ENCODE data around the gene AQP5. TPM values are rescaled to one million over a fixed set of nuclear protein-coding genes. Genes with fewer than 3 reads are reported as not detected.

Gene AQP5
- total RNA-seq, 3 donors from 2014 or later (not counting 1 experiment from before 2014, with no cell fraction given): not detected

DNA sequence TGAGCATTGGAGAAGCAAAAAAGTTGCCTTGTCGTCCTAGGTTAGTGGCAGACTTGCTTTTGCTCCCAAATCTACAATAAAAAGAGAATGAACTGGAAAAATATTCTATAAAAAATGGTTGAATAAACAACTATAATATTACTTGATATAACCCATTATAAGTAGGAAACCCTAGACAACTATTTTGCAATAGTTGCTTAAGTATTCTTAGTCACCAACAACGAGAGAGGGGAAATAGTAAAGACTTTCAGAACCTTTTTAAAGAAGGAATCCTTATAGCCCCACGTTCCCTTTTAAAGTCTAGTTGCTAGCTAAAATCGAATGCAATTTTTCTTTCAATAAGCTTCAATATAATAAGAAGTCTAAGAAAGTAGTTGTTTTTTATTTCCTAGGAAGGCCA is 28.6 kb downstream of the AQP5 start:
- Histone ChIP-seq H3K9me3 (ENCODE audit: control insufficient read depth, insufficient read depth, low read length) (no peaks in the 10 kb centered on the region), H3K36me3 (ENCODE audit: control insufficient read depth, insufficient read depth, low read length) (peaks cover 21% of the 10 kb centered on the region), H3K27ac (ENCODE audit: low read length) (no peak overlapping the region), H3K27me3 (ENCODE audit: control insufficient read depth, insufficient read depth, low read length) (no peaks in the 10 kb centered on the region), H3K4me1 (ENCODE audit: control insufficient read depth, insufficient read depth, low read length) (no peaks in the 10 kb centered on the region), H3K4me3 (ENCODE audit: low read length) (no peak overlapping the region)
- no CpG with 5 or more reads among the region's 4 CpGs for WGBS (ENCODE audit: insufficient coverage)
- no peak for ATAC-seq
- no peak overlapping the region for H3K27ac Mint-ChIP-seq
- no peaks in the 10 kb centered on the region for H3K4me1 Mint-ChIP-seq
- no peaks in the 10 kb centered on the region for H3K27me3 Mint-ChIP-seq (ENCODE audit: low read depth in 2 of 2)
- H3K36me3 Mint-ChIP-seq: no peaks in the 10 kb centered on the region
- no peak for DNase-seq
- H3K9me3 Mint-ChIP-seq: no peaks in the 10 kb centered on the region
- H3K4me3 Mint-ChIP-seq: no peak overlapping the region
- intact Hi-C loops (cut with micrococcal nuclease): no loop called here
- TF ChIP-seq, protein P1, sequence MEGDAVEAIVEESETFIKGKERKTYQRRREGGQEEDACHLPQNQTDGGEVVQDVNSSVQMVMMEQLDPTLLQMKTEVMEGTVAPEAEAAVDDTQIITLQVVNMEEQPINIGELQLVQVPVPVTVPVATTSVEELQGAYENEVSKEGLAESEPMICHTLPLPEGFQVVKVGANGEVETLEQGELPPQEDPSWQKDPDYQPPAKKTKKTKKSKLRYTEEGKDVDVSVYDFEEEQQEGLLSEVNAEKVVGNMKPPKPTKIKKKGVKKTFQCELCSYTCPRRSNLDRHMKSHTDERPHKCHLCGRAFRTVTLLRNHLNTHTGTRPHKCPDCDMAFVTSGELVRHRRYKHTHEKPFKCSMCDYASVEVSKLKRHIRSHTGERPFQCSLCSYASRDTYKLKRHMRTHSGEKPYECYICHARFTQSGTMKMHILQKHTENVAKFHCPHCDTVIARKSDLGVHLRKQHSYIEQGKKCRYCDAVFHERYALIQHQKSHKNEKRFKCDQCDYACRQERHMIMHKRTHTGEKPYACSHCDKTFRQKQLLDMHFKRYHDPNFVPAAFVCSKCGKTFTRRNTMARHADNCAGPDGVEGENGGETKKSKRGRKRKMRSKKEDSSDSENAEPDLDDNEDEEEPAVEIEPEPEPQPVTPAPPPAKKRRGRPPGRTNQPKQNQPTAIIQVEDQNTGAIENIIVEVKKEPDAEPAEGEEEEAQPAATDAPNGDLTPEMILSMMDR (IDR thresholded peaks at IDR 0.05): no peak

- H3K36me3 ChIP-seq (ENCODE audit: control insufficient read depth, insufficient read depth, low read length): peaks cover 23% of the 10 kb centered on the region
- Mint-ChIP-seq H3K36me3 (no peaks in the 10 kb centered on the region), H3K9me3 (no peaks in the 10 kb centered on the region), H3K27ac (no peak overlapping the region), H3K4me1 (no peaks in the 10 kb centered on the region), H3K27me3 (ENCODE audit: low read depth in 2 of 2) (no peaks in the 10 kb centered on the region), H3K4me3 (no peak overlapping the region)
- DNase-seq (no peak), ATAC-seq (no peak)
- H3K27me3 ChIP-seq (ENCODE audit: control insufficient read depth, insufficient read depth, low read length): no peaks in the 10 kb centered on the region
- intact Hi-C loops (cut with micrococcal nuclease): no loop called here
- H3K9me3 ChIP-seq (ENCODE audit: control insufficient read depth, insufficient read depth, low read length): no peaks in the 10 kb centered on the region
- no peak overlapping the region for H3K4me3 ChIP-seq (ENCODE audit: low read length)
- no peak overlapping the region for H3K27ac ChIP-seq (ENCODE audit: low read length)
- no peaks in the 10 kb centered on the region for H3K4me1 ChIP-seq (ENCODE audit: control insufficient read depth, insufficient read depth, low read length)
- TF ChIP-seq, protein P1 (IDR thresholded peaks at IDR 0.05): no peak
- WGBS (ENCODE audit: insufficient coverage): 100% methylated on average over 2 of the region's 2 CpGs
Measured at GRCh38 chr12:49998453-49998852, 36.8 kb downstream of the AQP5 start.

- Mint-ChIP-seq H3K9me3 (no peaks in the 10 kb centered on the region), H3K27ac (no peak overlapping the region), H3K36me3 (peaks cover 6% of the 10 kb centered on the region), H3K27me3 (ENCODE audit: low read depth in 2 of 2) (no peaks in the 10 kb centered on the region), H3K4me1 (peaks cover 0 to 5% of the 10 kb centered on the region in 2 donors), H3K4me3 (no peak overlapping the region)
- ATAC-seq (no peak), DNase-seq (no peak)
- TF ChIP-seq, protein P1 (IDR thresholded peaks at IDR 0.05): no peak
- H3K36me3 ChIP-seq (ENCODE audit: control insufficient read depth, insufficient read depth, low read length): peaks cover 29% of the 10 kb centered on the region
- no peaks in the 10 kb centered on the region for H3K9me3 ChIP-seq (ENCODE audit: control insufficient read depth, insufficient read depth, low read length)
- H3K4me1 ChIP-seq (ENCODE audit: control insufficient read depth, insufficient read depth, low read length): no peaks in the 10 kb centered on the region
- no peak overlapping the region for H3K27ac ChIP-seq (ENCODE audit: low read length)
- intact Hi-C loops (cut with micrococcal nuclease): no loop called here
- no peaks in the 10 kb centered on the region for H3K27me3 ChIP-seq (ENCODE audit: control insufficient read depth, insufficient read depth, low read length)
- 100% methylated on average over 1 of the region's 2 CpGs for WGBS (ENCODE audit: insufficient coverage)
- H3K4me3 ChIP-seq (ENCODE audit: low read length): no peak overlapping the region
Measured at GRCh38 chr12:50003595-50003994, 41.9 kb downstream of the AQP5 start.

DNA sequence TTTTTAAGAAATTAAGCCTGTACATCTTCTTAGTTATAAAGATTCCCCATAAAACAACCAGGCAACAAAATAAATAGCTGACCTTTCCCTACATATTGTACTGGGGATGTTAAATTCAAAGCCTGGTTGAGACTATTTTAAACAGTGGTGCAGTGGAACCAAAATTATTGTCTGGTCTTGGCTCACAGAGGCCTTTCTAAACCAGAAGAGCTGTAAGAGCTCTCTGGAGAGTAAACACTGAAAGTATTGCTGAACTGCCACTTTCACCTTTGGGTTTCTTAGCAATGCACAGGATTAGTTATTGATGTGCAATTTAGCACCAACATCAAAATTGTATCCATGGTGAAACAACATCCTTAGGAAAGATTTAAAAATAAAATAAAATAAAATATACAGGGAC is 43.0 kb downstream of the AQP5 start:
- H3K27me3 ChIP-seq (ENCODE audit: control insufficient read depth, insufficient read depth, low read length): no peaks in the 10 kb centered on the region
- no peak for DNase-seq
- intact Hi-C loops (cut with micrococcal nuclease): no loop called here
- H3K36me3 Mint-ChIP-seq: peaks cover 6% of the 10 kb centered on the region
- no peaks in the 10 kb centered on the region for H3K4me1 ChIP-seq (ENCODE audit: control insufficient read depth, insufficient read depth, low read length)
- H3K27ac ChIP-seq (ENCODE audit: low read length): no peak overlapping the region
- no peaks in the 10 kb centered on the region for H3K27me3 Mint-ChIP-seq (ENCODE audit: low read depth in 2 of 2)
- no peak overlapping the region for H3K27ac Mint-ChIP-seq
- H3K4me3 Mint-ChIP-seq: no peak overlapping the region
- H3K4me1 Mint-ChIP-seq: peaks cover 0 to 5% of the 10 kb centered on the region in 2 donors
- H3K9me3 Mint-ChIP-seq: no peaks in the 10 kb centered on the region
- peaks cover 23% of the 10 kb centered on the region for H3K36me3 ChIP-seq (ENCODE audit: control insufficient read depth, insufficient read depth, low read length)
- no peaks in the 10 kb centered on the region for H3K9me3 ChIP-seq (ENCODE audit: control insufficient read depth, insufficient read depth, low read length)
- no peak overlapping the region for H3K4me3 ChIP-seq (ENCODE audit: low read length)
- no peak for ATAC-seq
- TF ChIP-seq, protein P1 (IDR thresholded peaks at IDR 0.05): no peak

All from natural killer cell (primary cell).